ENCODE results near the gene RRBP1. TPM values are rescaled to one million over a fixed set of nuclear protein-coding genes. Genes with fewer than 3 reads are reported as not detected.
A peak's percentile ranks its signal among the peaks of the same experiment; 100 is the strongest.

The RRBP1 gene
- total and polyA plus RNA-seq, 2 of the 4 experiments (the other 2 are of a cell fraction), result 90.2 to 136 TPM

GRCh38 chr20:17675519-17676377 lies 6.3 kb downstream of the RRBP1 start:
- ChIA-PET POLR2A (ENCODE audit: unreplicated experiment) (interaction anchor here (1.3 kb wide), 1 partner anchor 16 kb away, joined by 4 read pairs; no protein-coding TSS in a partner anchor), CTCF (no interaction called here)
- 81% methylated on average over 5 of the region's 13 CpGs; no CpG with 5 or more reads in 1 of the 2 experiments for WGBS, 2 experiments (ENCODE audit: extremely low coverage in 2 of 2, insufficient read length in 1 of 2)
- peak overlapping the region; percentile 64; the same call in 1 of the 2 replicates for H3K4me2 ChIP-seq (ENCODE audit: low read depth, low read length)
- DNase-seq, result no peak
- H3K27me3 ChIP-seq (ENCODE audit: control insufficient read depth, insufficient read depth, low read length), result no peaks in the 10 kb centered on the region
- no peak overlapping the region for H3K4me3 ChIP-seq (ENCODE audit: insufficient read depth, low read depth, low read length)
- H4K5ac ChIP-seq (ENCODE audit: low read depth, low read length), result no peak overlapping the region
- H3K56ac ChIP-seq (ENCODE audit: extremely low read depth, insufficient read depth, low read length), result no peak overlapping the region
- dilution Hi-C loops (cut with HindIII; ENCODE audit: low sequenced_read_pairs, unreplicated experiment), result no loop called here
- peaks cover 52% of the 10 kb centered on the region for H3K9me1 ChIP-seq (ENCODE audit: insufficient read depth, low read length)
- no TSS peak for BruUV-seq (replicated peaks)
- H2AK5ac ChIP-seq (ENCODE audit: low read depth, low read length), result peak overlapping the region; percentile 35
- intact Hi-C loops (cut with micrococcal nuclease), result no loop called here
- no peak overlapping the region for H2AFZ ChIP-seq (replicated peaks; ENCODE audit: low read length, poor library complexity)
- no peak overlapping the region for H2BK120ac ChIP-seq (ENCODE audit: low read depth, low read length)
- H2BK15ac ChIP-seq (ENCODE audit: low read depth, low read length), result no peak overlapping the region
- no peak overlapping the region; the same call in 1 of the 2 replicates for H3K18ac ChIP-seq (ENCODE audit: low read depth, low read length)
- H2BK5ac ChIP-seq (ENCODE audit: low read depth, low read length, poor library complexity, severe bottlenecking), result no peak overlapping the region
- no peak for ATAC-seq (ENCODE audit: low read depth)
- H3K79me1 ChIP-seq (ENCODE audit: low read depth in 1 of 2, low read length in 2 of 2), result peaks cover 12 to 76% of the 10 kb centered on the region in 2 experiments; a peak in 3 of 4 replicates
- H4K8ac ChIP-seq (ENCODE audit: low read depth in 2 of 2, low read length in 2 of 2), result no peak overlapping the region
- H4K20me1 ChIP-seq (ENCODE audit: insufficient read depth, low read length), result peaks cover 100% of the 10 kb centered on the region
- H3K27ac ChIP-seq (ENCODE audit: insufficient read depth, low read length), result peak overlapping the region; percentile 46; the same call in 1 of the 2 replicates
- no peak overlapping the region for H3K14ac ChIP-seq (replicated peaks; ENCODE audit: low read depth, low read length)
- no peak overlapping the region for H2BK20ac ChIP-seq (ENCODE audit: low read depth, low read length)
- no peak overlapping the region for H3K23ac ChIP-seq (ENCODE audit: low read depth, low read length)
- no peak overlapping the region for H3K9ac ChIP-seq (ENCODE audit: low read depth, low read length)
- H4K91ac ChIP-seq (ENCODE audit: insufficient read depth, low read depth, low read length), result no peak overlapping the region
- peaks cover 48% of the 10 kb centered on the region for H3K36me3 ChIP-seq (ENCODE audit: control insufficient read depth, insufficient read depth, low read length)
- in situ Hi-C loops (cut with MboI; ENCODE audit: low sequenced_read_pairs), result loop anchor here (5.0 kb wide), 1 partner anchor 222 kb away; no protein-coding TSS in a partner anchor
- H2AK9ac ChIP-seq (replicated peaks; ENCODE audit: low read depth, low read length, poor library complexity), result peak overlapping the region; percentile 57
- peak; percentile 69 for TF ChIP-seq CEBPB (IDR thresholded peaks at IDR 0.05; ENCODE audit: low read depth, low read length)
- no peak for TF ChIP-seq CHD1 (IDR thresholded peaks at IDR 0.05; ENCODE audit: low read depth, low read length)
- H3K4me1 ChIP-seq (ENCODE audit: control insufficient read depth, insufficient read depth, low read length), result peaks cover 44% of the 10 kb centered on the region
- H3K4ac ChIP-seq (ENCODE audit: low read depth, low read length), result no peak overlapping the region
- no peaks in the 10 kb centered on the region for H3K9me3 ChIP-seq (ENCODE audit: control insufficient read depth, insufficient read depth, low read length)
